WTC11 (cell line): ENCODE data around the gene TMEM117.

Experiments
- ATF2 ChIP-seq: sonication (generic); formaldehyde crosslinking; IDR thresholded peaks from 2 replicates; pipeline ENCODE4 v1.8.1; 2022; ENCODE audit warnings: low read depth, missing genetic modification reagents, borderline replicate concordance
- TF ChIP-seq, protein P1 (sequence below): fragments of 200-600 bp; IDR thresholded peaks from 2 replicates; pipeline ENCODE4 v1.8.0; 2022; ENCODE audit warnings: antibody characterized with exemption

DNA sequence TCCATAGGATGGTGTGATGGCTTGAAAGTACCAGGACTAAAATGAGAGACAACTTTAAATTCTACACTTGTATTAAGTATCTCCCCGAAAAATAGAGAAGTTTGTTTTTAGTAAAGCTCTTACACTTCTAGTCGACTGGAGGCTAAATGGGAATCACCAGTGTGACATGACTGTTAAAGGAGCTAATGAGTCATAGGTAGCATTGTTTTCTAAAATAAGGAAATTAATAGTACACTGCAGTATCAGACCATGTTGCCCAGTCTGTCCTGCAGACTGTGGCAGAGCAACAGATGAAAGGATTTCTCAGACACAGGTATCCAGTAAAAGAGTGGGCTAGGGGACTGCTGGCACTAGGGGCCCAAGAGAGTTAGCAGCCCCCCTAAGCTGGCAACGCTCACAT is 140.1 kb downstream of the TMEM117 start:
- TF ChIP-seq, protein P1, sequence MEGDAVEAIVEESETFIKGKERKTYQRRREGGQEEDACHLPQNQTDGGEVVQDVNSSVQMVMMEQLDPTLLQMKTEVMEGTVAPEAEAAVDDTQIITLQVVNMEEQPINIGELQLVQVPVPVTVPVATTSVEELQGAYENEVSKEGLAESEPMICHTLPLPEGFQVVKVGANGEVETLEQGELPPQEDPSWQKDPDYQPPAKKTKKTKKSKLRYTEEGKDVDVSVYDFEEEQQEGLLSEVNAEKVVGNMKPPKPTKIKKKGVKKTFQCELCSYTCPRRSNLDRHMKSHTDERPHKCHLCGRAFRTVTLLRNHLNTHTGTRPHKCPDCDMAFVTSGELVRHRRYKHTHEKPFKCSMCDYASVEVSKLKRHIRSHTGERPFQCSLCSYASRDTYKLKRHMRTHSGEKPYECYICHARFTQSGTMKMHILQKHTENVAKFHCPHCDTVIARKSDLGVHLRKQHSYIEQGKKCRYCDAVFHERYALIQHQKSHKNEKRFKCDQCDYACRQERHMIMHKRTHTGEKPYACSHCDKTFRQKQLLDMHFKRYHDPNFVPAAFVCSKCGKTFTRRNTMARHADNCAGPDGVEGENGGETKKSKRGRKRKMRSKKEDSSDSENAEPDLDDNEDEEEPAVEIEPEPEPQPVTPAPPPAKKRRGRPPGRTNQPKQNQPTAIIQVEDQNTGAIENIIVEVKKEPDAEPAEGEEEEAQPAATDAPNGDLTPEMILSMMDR = no peak
- TF ChIP-seq ATF2 (CRISPR knock-in tag) = no peak
